Measurements from ENCODE around the gene RAD21L1. TPM values are rescaled to one million over a fixed set of nuclear protein-coding genes. Genes with fewer than 3 reads are reported as not detected.

RAD21L1 gene
- total RNA-seq, 1 donor from 2014 or later: not detected

GRCh38 chr20:1187605-1188171 is 38.2 kb upstream of the RAD21L1 start:
- H3K27me3 Mint-ChIP-seq (ENCODE audit: insufficient read depth): peaks cover 33% of the 10 kb centered on the region
- intact Hi-C loops (cut with micrococcal nuclease): loop anchor here (10.0 kb wide), 1 partner anchor 213 kb away; no protein-coding TSS in a partner anchor
- no peaks in the 10 kb centered on the region for H3K36me3 Mint-ChIP-seq (ENCODE audit: low read depth)
- H3K9me3 Mint-ChIP-seq: no peaks in the 10 kb centered on the region
- no peak overlapping the region for H3K27ac Mint-ChIP-seq
- no peak overlapping the region for H3K4me3 Mint-ChIP-seq
- no peak for DNase-seq (ENCODE audit: low spot score)
- H3K4me1 Mint-ChIP-seq (ENCODE audit: low read depth): peaks cover 6% of the 10 kb centered on the region

- peaks cover 6% of the 10 kb centered on the region for H3K4me1 Mint-ChIP-seq (ENCODE audit: low read depth)
- no peak overlapping the region for H3K4me3 Mint-ChIP-seq
- H3K9me3 Mint-ChIP-seq: no peaks in the 10 kb centered on the region
- intact Hi-C loops (cut with micrococcal nuclease): loop anchor here (10.0 kb wide), 1 partner anchor 214 kb away; no protein-coding TSS in a partner anchor
- DNase-seq (ENCODE audit: low spot score): no peak
- no peak overlapping the region for H3K27ac Mint-ChIP-seq
- H3K36me3 Mint-ChIP-seq (ENCODE audit: low read depth): no peaks in the 10 kb centered on the region
- peaks cover 31% of the 10 kb centered on the region for H3K27me3 Mint-ChIP-seq (ENCODE audit: insufficient read depth)
Measured at GRCh38 chr20:1188347-1188746, 37.5 kb upstream of the RAD21L1 start.

- Mint-ChIP-seq H3K4me3 (no peak overlapping the region), H3K36me3 (ENCODE audit: low read depth) (no peaks in the 10 kb centered on the region), H3K27ac (no peak overlapping the region), H3K9me3 (no peaks in the 10 kb centered on the region), H3K27me3 (ENCODE audit: insufficient read depth) (peaks cover 17% of the 10 kb centered on the region), H3K4me1 (ENCODE audit: low read depth) (no peaks in the 10 kb centered on the region)
- no peak for DNase-seq (ENCODE audit: low spot score)
- intact Hi-C loops (cut with micrococcal nuclease): loop anchor here (10.0 kb wide), 1 partner anchor 215 kb away; no protein-coding TSS in a partner anchor
Measured at GRCh38 chr20:1189827-1190226, 36.0 kb upstream of the RAD21L1 start.

GRCh38 chr20:1190847-1191246 is 35.0 kb upstream of the RAD21L1 start:
- DNase-seq (ENCODE audit: low spot score): no peak
- no peak overlapping the region for H3K4me3 Mint-ChIP-seq
- peaks cover 16% of the 10 kb centered on the region for H3K27me3 Mint-ChIP-seq (ENCODE audit: insufficient read depth)
- H3K9me3 Mint-ChIP-seq: no peaks in the 10 kb centered on the region
- no peaks in the 10 kb centered on the region for H3K36me3 Mint-ChIP-seq (ENCODE audit: low read depth)
- no peak overlapping the region for H3K27ac Mint-ChIP-seq
- H3K4me1 Mint-ChIP-seq (ENCODE audit: low read depth): no peaks in the 10 kb centered on the region
- intact Hi-C loops (cut with micrococcal nuclease): no loop called here

GRCh38 chr20:1191299-1191698 is 34.5 kb upstream of the RAD21L1 start:
- no peaks in the 10 kb centered on the region for H3K9me3 Mint-ChIP-seq
- H3K27me3 Mint-ChIP-seq (ENCODE audit: insufficient read depth): peaks cover 12% of the 10 kb centered on the region
- no peaks in the 10 kb centered on the region for H3K4me1 Mint-ChIP-seq (ENCODE audit: low read depth)
- no peak overlapping the region for H3K27ac Mint-ChIP-seq
- no peak overlapping the region for H3K4me3 Mint-ChIP-seq
- H3K36me3 Mint-ChIP-seq (ENCODE audit: low read depth): no peaks in the 10 kb centered on the region
- no peak for DNase-seq (ENCODE audit: low spot score)
- intact Hi-C loops (cut with micrococcal nuclease): no loop called here

GRCh38 chr20:1195226-1195625 is 30.6 kb upstream of the RAD21L1 start:
- Mint-ChIP-seq H3K9me3 (no peaks in the 10 kb centered on the region), H3K4me3 (no peak overlapping the region), H3K4me1 (ENCODE audit: low read depth) (peaks cover 6% of the 10 kb centered on the region), H3K27me3 (ENCODE audit: insufficient read depth) (peaks cover 6% of the 10 kb centered on the region), H3K36me3 (ENCODE audit: low read depth) (no peaks in the 10 kb centered on the region), H3K27ac (no peak overlapping the region)
- DNase-seq (ENCODE audit: low spot score): no peak
- intact Hi-C loops (cut with micrococcal nuclease): no loop called here

GRCh38 chr20:1196634-1197033 is 29.2 kb upstream of the RAD21L1 start:
- intact Hi-C loops (cut with micrococcal nuclease): no loop called here
- H3K27me3 Mint-ChIP-seq (ENCODE audit: insufficient read depth): no peaks in the 10 kb centered on the region
- DNase-seq (ENCODE audit: low spot score): no peak
- no peaks in the 10 kb centered on the region for H3K36me3 Mint-ChIP-seq (ENCODE audit: low read depth)
- H3K9me3 Mint-ChIP-seq: no peaks in the 10 kb centered on the region
- H3K4me1 Mint-ChIP-seq (ENCODE audit: low read depth): peaks cover 10% of the 10 kb centered on the region
- no peak overlapping the region for H3K27ac Mint-ChIP-seq
- no peak overlapping the region for H3K4me3 Mint-ChIP-seq

GRCh38 chr20:1197801-1198200 is 28.0 kb upstream of the RAD21L1 start:
- DNase-seq (ENCODE audit: low spot score): no peak
- Mint-ChIP-seq H3K9me3 (no peaks in the 10 kb centered on the region), H3K4me3 (no peak overlapping the region), H3K4me1 (ENCODE audit: low read depth) (peaks cover 10% of the 10 kb centered on the region), H3K27ac (no peak overlapping the region), H3K27me3 (ENCODE audit: insufficient read depth) (no peaks in the 10 kb centered on the region), H3K36me3 (ENCODE audit: low read depth) (no peaks in the 10 kb centered on the region)
- intact Hi-C loops (cut with micrococcal nuclease): no loop called here

GRCh38 chr20:1198751-1199150 is 27.1 kb upstream of the RAD21L1 start:
- Mint-ChIP-seq H3K27ac (no peak overlapping the region), H3K9me3 (no peaks in the 10 kb centered on the region), H3K36me3 (ENCODE audit: low read depth) (no peaks in the 10 kb centered on the region), H3K4me3 (no peak overlapping the region), H3K4me1 (ENCODE audit: low read depth) (peaks cover 10% of the 10 kb centered on the region), H3K27me3 (ENCODE audit: insufficient read depth) (no peaks in the 10 kb centered on the region)
- intact Hi-C loops (cut with micrococcal nuclease): no loop called here
- no peak for DNase-seq (ENCODE audit: low spot score)

GRCh38 chr20:1199212-1199873 is 26.5 kb upstream of the RAD21L1 start:
- no peaks in the 10 kb centered on the region for H3K27me3 Mint-ChIP-seq (ENCODE audit: insufficient read depth)
- H3K27ac Mint-ChIP-seq: no peak overlapping the region
- H3K4me3 Mint-ChIP-seq: no peak overlapping the region
- peaks cover 10% of the 10 kb centered on the region for H3K4me1 Mint-ChIP-seq (ENCODE audit: low read depth)
- no peaks in the 10 kb centered on the region for H3K9me3 Mint-ChIP-seq
- DNase-seq (ENCODE audit: low spot score): no peak
- no peaks in the 10 kb centered on the region for H3K36me3 Mint-ChIP-seq (ENCODE audit: low read depth)
- intact Hi-C loops (cut with micrococcal nuclease): no loop called here

- Mint-ChIP-seq H3K4me1 (ENCODE audit: low read depth) (peaks cover 10% of the 10 kb centered on the region), H3K36me3 (ENCODE audit: low read depth) (no peaks in the 10 kb centered on the region), H3K27ac (no peak overlapping the region), H3K27me3 (ENCODE audit: insufficient read depth) (no peaks in the 10 kb centered on the region), H3K4me3 (no peak overlapping the region), H3K9me3 (no peaks in the 10 kb centered on the region)
- intact Hi-C loops (cut with micrococcal nuclease): no loop called here
- no peak for DNase-seq (ENCODE audit: low spot score)
Measured at GRCh38 chr20:1199964-1200363, 25.9 kb upstream of the RAD21L1 start.

GRCh38 chr20:1202762-1203504 is 22.9 kb upstream of the RAD21L1 start, which contains the start of gene C20orf202:
Gene C20orf202, plus strand, starts transcription at chr20:1203454. Its CDS starts 132 bp downstream, at chr20:1203586.
- Mint-ChIP-seq H3K9me3 (no peaks in the 10 kb centered on the region), H3K4me1 (ENCODE audit: low read depth) (peaks cover 10% of the 10 kb centered on the region), H3K36me3 (ENCODE audit: low read depth) (no peaks in the 10 kb centered on the region), H3K27ac (no peak within 1 kb of the TSS), H3K4me3 (no peak within 1 kb of the TSS), H3K27me3 (ENCODE audit: insufficient read depth) (peaks cover 5% of the 10 kb centered on the region)
- intact Hi-C loops (cut with micrococcal nuclease): no loop called here
- DNase-seq (ENCODE audit: low spot score): no peak

- no peak for DNase-seq (ENCODE audit: low spot score)
- Mint-ChIP-seq H3K4me3 (no peak overlapping the region), H3K36me3 (ENCODE audit: low read depth) (no peaks in the 10 kb centered on the region), H3K4me1 (ENCODE audit: low read depth) (peaks cover 10% of the 10 kb centered on the region), H3K27ac (no peak overlapping the region), H3K27me3 (ENCODE audit: insufficient read depth) (peaks cover 5% of the 10 kb centered on the region), H3K9me3 (no peaks in the 10 kb centered on the region)
- intact Hi-C loops (cut with micrococcal nuclease): no loop called here
Measured at GRCh38 chr20:1203630-1204029, 22.2 kb upstream of the RAD21L1 start.

Measured in activated T-helper 1 cell treated with anti-CD3 and anti-CD28 coated beads, Interleukin-12 subunit alpha, Interleukin-12 subunit beta, Interleukin-2, Interleukin-4 antibody, amounts not matched to agents 30 ng/mL and 10 ng/mL and 1 ng/mL, durations not matched to agents 14 hours and 24 hours and 36 hours (primary cell).